HepG2 (cell line): Measurements from ENCODE around the gene CTNNA3. TPM values are rescaled to one million over a fixed set of nuclear protein-coding genes. Genes with fewer than 3 reads are reported as not detected.

ENCODE experiments used
- ATAC-seq: fragments of 200-7000 bp; cut with Tn5 transposase; 3 replicates; pipeline ENCODE4 v1.9.1; 2020; ENCODE audit warnings: mild to moderate bottlenecking, moderate library complexity
- BruUV-seq: library from RNA; stranded (reverse); fragments of 400-500 nt; replicated peaks from 2 replicates; lab custom pipeline; 2021; lab: Mats Ljungman, UMichigan
- CTCF ChIA-PET: fragments of 300-600 bp; formaldehyde crosslinking; extraction: SDS; loops from one replicate; lab custom pipeline; 2021; ENCODE audit warnings: low total read pairs, inconsistent platforms, low intra/inter-chr PET ratio; lab: Yijun Ruan, JAX
- POLR2A ChIA-PET: fragments of 350-600 bp; sonication (Branson Sonifier 250); formaldehyde crosslinking; loops from one replicate; lab custom pipeline; 2020; ENCODE audit warnings: antibody characterized with exemption, inconsistent platforms; lab: Yijun Ruan, JAX
- DNase-seq: peaks from one replicate; pipeline ENCODE4 v3.0.0-alpha.2; 2015; ENCODE audit warnings: low spot score
- FAIRE-seq: peaks from 3 replicates; lab custom pipeline; 2011; peaks lifted over from hg19 to GRCh38; lab: Jason Lieb, UNC
- H2AFZ ChIP-seq: one replicate; pipeline ENCODE4 v1.6.1; 2011; ENCODE audit warnings: low read length, inconsistent platforms
- H3K27ac ChIP-seq: fragments of 300-600 bp; 3 replicates; pipeline ENCODE4 v1.8.0; 2011; ENCODE audit warnings: mixed run types, mild to moderate bottlenecking, mixed read lengths, low read length, inconsistent platforms; ENCODE audit not compliant: insufficient read depth; ENCODE audit errors: extremely low read length
- H3K27me3 ChIP-seq, 2 experiments: fragments of 200-600 bp in 1 of 2; 2 replicates in 1 of 2; 3 replicates in 1 of 2; pipeline versions ENCODE4 v1.6.0 to v1.8.0; 2011; ENCODE audit warnings: low read length in 2 of 2, mild to moderate bottlenecking in 2 of 2, moderate library complexity in 2 of 2, inconsistent platforms in 1 of 2; ENCODE audit not compliant: insufficient read depth in 2 of 2, control insufficient read depth in 1 of 2
- H3K36me3 ChIP-seq, 2 experiments: fragments of 200-600 bp in 1 of 2; replicated peaks in 1 of 2; 2 replicates in 1 of 2; 3 replicates in 1 of 2; pipeline versions ENCODE4 v1.5.1 to v1.8.0; 2011; ENCODE audit warnings: low read length in 2 of 2, inconsistent platforms in 1 of 2; ENCODE audit not compliant: insufficient read depth in 2 of 2, control insufficient read depth in 1 of 2
- H3K4me1 ChIP-seq: 2 replicates; pipeline ENCODE4 v1.5.1; 2012; ENCODE audit warnings: low read length, inconsistent platforms; ENCODE audit not compliant: insufficient read depth
- H3K4me2 ChIP-seq: 2 replicates; pipeline ENCODE4 v1.6.0; 2011; ENCODE audit warnings: low read depth, low read length, inconsistent platforms
- H3K4me3 ChIP-seq, 3 experiments: fragments of 200-600 bp in 1 of 3; sonication (generic), shearing (Covaris generic) in 1 of 3; replicated peaks in 1 of 3; 2 replicates each; pipeline ENCODE4 v1.5.1; 2011 to 2016; ENCODE audit warnings: low read length in 3 of 3, inconsistent platforms in 2 of 3, low read depth in 2 of 3, mild to moderate bottlenecking in 2 of 3, control low read depth in 1 of 3, mixed read lengths in 1 of 3; ENCODE audit not compliant: insufficient read depth in 1 of 3
- H3K79me2 ChIP-seq: one replicate; pipeline ENCODE4 v1.6.1; 2011; ENCODE audit warnings: low read length, inconsistent platforms; ENCODE audit not compliant: insufficient read depth
- H3K9ac ChIP-seq: 2 replicates; pipeline ENCODE4 v1.6.0; 2011; ENCODE audit warnings: mild to moderate bottlenecking, low read depth, low read length, inconsistent platforms; ENCODE audit not compliant: insufficient read depth
- H3K9me3 ChIP-seq: 2 replicates; pipeline ENCODE4 v1.5.1; 2012; ENCODE audit warnings: mild to moderate bottlenecking, low read length
- H4K20me1 ChIP-seq: 2 replicates; pipeline ENCODE4 v1.6.0; 2011; ENCODE audit warnings: inconsistent platforms, mild to moderate bottlenecking, low read length, moderate library complexity; ENCODE audit not compliant: insufficient read depth
- CC2D1A ChIP-seq: sonication (generic); formaldehyde crosslinking; IDR thresholded peaks from 2 replicates; pipeline ENCODE4 v1.8.1; 2023; ENCODE audit warnings: mild to moderate bottlenecking, missing genetic modification reagents
- IRX3 ChIP-seq: sonication (generic); formaldehyde crosslinking; IDR thresholded peaks from 2 replicates; pipeline ENCODE4 v1.8.1; 2023; ENCODE audit warnings: mild to moderate bottlenecking, low read depth, missing genetic modification reagents, borderline replicate concordance
- MYNN ChIP-seq: sonication (generic); formaldehyde crosslinking; IDR thresholded peaks from 2 replicates; pipeline ENCODE4 v1.4.0; 2020; ENCODE audit warnings: mild to moderate bottlenecking, low read depth, missing genetic modification reagents
- NCOA5 ChIP-seq: sonication (generic); formaldehyde crosslinking; IDR thresholded peaks from 2 replicates; pipeline ENCODE4 v1.4.0; 2020; ENCODE audit warnings: missing genetic modification reagents
- PCBP1 ChIP-seq: fragments of 200-400 bp; formaldehyde crosslinking; IDR thresholded peaks from 2 replicates; pipeline ENCODE4 v1.6.1; 2017; ENCODE audit warnings: mild to moderate bottlenecking, low read depth, low read length, borderline replicate concordance
- PRPF4 ChIP-seq: fragments of 200-400 bp; formaldehyde crosslinking; IDR thresholded peaks from 2 replicates; pipeline ENCODE4 v1.6.1; 2016; ENCODE audit warnings: low read length, low read depth; ENCODE audit not compliant: poor library complexity, severe bottlenecking
- ZNF138 ChIP-seq: sonication (generic); formaldehyde crosslinking; IDR thresholded peaks from 2 replicates; pipeline ENCODE4 v1.5.0; 2020; ENCODE audit warnings: mild to moderate bottlenecking, low read depth, missing genetic modification reagents
- WGBS: methylation state at CpG from one replicate; pipeline ENCODE4 v1.1.6; 2017; ENCODE audit warnings: low lambda C conversion rate; 5-methylcytosine and 5-hydroxymethylcytosine counted together
- in situ Hi-C: cut with HindIII; loops from 2 replicates; pipeline ENCODE4 v1.10.0; 2017; ENCODE audit warnings: low pct_unique_long_range_greater_than_20kb; ENCODE audit not compliant: extremely low pct_ligation_motif_present
- intact Hi-C: fragments of 100-400 bp; cut with micrococcal nuclease; formaldehyde crosslinking; loops from one replicate; pipeline ENCODE4 v1.10.0; 2022; ENCODE audit not compliant: unreplicated experiment
- polyA plus RNA-seq, 8 experiments: library from polyadenylated mRNA; depleted of rRNA in 3 of 8; stranded (reverse) in 7 of 8; unstranded in 1 of 8; fragments of >200 nt; fragmentation: Illumina TruSeq in 4 of 8; extraction: Trizol in 4 of 8; gene quantifications; 2 replicates each; pipeline versions ENCODE4 v1.2.1 to v1.2.3, GENCODE V29; 2011 to 2016; ENCODE audit warnings: low read depth in 4 of 8, missing spikeins in 1 of 8, mixed read lengths in 1 of 8; ENCODE audit not compliant: insufficient read depth in 1 of 8
- total RNA-seq, 5 experiments: library from RNA; depleted of rRNA; stranded (reverse); fragments of >200 nt; fragmentation: Illumina TruSeq; extraction: Trizol; gene quantifications; 2 replicates each; pipeline ENCODE4 v1.2.3, GENCODE V29; 2016; ENCODE audit warnings: low read depth in 1 of 5
- TF ChIP-seq, protein P1 (sequence below): sonication (generic); formaldehyde crosslinking; IDR thresholded peaks from 2 replicates; pipeline ENCODE4 v1.8.1; 2022; ENCODE audit warnings: low read depth, mild to moderate bottlenecking, missing genetic modification reagents

Gene CTNNA3
- total and polyA plus RNA-seq, 2 of the 13 experiments (the other 11 are each of a cell fraction or from before 2014, with no cell fraction given), result not detected

GRCh38 chr10:67005981-67006380 is 690.0 kb downstream of the CTNNA3 start:
- Histone ChIP-seq H3K9ac (no peak overlapping the region), H3K79me2 (no peaks in the 10 kb centered on the region), H2AFZ (no peak overlapping the region), H3K27me3 (no peaks in the 10 kb centered on the region), H4K20me1 (no peaks in the 10 kb centered on the region), H3K4me1 (no peaks in the 10 kb centered on the region), H3K4me2 (no peak overlapping the region), H3K27ac (no peak overlapping the region), H3K9me3 (no peaks in the 10 kb centered on the region), H3K36me3 (no peaks in the 10 kb centered on the region), H3K4me3 (no peak overlapping the region)
- CTCF ChIA-PET, result no interaction called here
- POLR2A ChIA-PET, result no interaction called here
- in situ Hi-C loops, result no loop called here
- intact Hi-C loops, result no loop called here
- TF ChIP-seq CC2D1A (CRISPR knock-in tag) (no peak), PRPF4 (no peak), ZNF138 (CRISPR knock-in tag) (no peak), NCOA5 (CRISPR knock-in tag) (no peak), PCBP1 (no peak), IRX3 (CRISPR knock-in tag) (no peak), MYNN (CRISPR knock-in tag) (no peak)
- TF ChIP-seq, protein P1, sequence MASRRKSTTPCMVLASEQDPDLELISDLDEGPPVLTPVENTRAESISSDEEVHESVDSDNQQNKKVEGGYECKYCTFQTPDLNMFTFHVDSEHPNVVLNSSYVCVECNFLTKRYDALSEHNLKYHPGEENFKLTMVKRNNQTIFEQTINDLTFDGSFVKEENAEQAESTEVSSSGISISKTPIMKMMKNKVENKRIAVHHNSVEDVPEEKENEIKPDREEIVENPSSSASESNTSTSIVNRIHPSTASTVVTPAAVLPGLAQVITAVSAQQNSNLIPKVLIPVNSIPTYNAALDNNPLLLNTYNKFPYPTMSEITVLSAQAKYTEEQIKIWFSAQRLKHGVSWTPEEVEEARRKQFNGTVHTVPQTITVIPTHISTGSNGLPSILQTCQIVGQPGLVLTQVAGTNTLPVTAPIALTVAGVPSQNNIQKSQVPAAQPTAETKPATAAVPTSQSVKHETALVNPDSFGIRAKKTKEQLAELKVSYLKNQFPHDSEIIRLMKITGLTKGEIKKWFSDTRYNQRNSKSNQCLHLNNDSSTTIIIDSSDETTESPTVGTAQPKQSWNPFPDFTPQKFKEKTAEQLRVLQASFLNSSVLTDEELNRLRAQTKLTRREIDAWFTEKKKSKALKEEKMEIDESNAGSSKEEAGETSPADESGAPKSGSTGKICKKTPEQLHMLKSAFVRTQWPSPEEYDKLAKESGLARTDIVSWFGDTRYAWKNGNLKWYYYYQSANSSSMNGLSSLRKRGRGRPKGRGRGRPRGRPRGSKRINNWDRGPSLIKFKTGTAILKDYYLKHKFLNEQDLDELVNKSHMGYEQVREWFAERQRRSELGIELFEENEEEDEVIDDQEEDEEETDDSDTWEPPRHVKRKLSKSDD, result no peak
- DNase-seq, result no peak
- no peak for ATAC-seq
- FAIRE-seq, result no peak
- 4% methylated on average over 1 of the region's 1 CpG for WGBS
- BruUV-seq, result no TSS peak
